Fibroblast of mammary gland (primary cell): ENCODE measurements around the gene CLEC16A.

Source experiments
- DNase-seq: peaks from one replicate; pipeline ENCODE4 v3.0.0-alpha.2; 2010; ENCODE audit warnings: low read depth
- H3K4me3 ChIP-seq: 2 replicates; pipeline ENCODE4 v1.5.1; 2011; ENCODE audit warnings: low read depth, mild to moderate bottlenecking, low read length, moderate library complexity; ENCODE audit not compliant: control insufficient read depth
- TF ChIP-seq, protein P1 (sequence below): conservative IDR thresholded peaks from 2 replicates; pipeline ENCODE4 v1.5.1; 2011; ENCODE audit warnings: low read depth, low read length, inconsistent platforms; ENCODE audit not compliant: control insufficient read depth, insufficient read depth

The CLEC16A gene

DNA sequence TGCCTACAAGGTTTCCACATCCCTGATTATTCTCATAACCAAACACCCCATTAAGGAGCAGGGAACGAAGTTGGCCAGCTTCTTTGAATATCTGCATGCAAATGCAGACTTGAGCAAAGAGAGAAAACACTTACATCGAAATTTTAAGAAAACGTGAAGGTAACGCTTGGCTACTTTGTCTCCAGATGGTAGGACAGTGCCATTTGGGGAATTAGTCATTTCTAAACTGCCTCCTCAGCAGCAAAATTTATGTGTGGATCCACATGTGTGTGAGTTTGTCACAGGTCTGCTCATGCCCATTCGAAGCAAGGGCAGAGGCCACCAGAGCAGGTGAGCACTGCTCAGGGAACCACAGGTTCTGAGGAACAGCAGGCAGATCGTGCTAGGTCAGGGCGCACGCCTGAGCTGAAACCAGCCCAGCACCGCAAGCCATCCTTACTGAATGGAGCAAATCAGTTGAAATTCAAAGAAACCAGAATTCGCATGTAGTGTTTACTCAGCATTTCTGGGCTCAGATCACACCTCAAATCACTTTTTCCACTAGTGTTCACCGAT is 231.5 kb downstream of the CLEC16A start:
- no peak overlapping the region for H3K4me3 ChIP-seq
- TF ChIP-seq, protein P1, sequence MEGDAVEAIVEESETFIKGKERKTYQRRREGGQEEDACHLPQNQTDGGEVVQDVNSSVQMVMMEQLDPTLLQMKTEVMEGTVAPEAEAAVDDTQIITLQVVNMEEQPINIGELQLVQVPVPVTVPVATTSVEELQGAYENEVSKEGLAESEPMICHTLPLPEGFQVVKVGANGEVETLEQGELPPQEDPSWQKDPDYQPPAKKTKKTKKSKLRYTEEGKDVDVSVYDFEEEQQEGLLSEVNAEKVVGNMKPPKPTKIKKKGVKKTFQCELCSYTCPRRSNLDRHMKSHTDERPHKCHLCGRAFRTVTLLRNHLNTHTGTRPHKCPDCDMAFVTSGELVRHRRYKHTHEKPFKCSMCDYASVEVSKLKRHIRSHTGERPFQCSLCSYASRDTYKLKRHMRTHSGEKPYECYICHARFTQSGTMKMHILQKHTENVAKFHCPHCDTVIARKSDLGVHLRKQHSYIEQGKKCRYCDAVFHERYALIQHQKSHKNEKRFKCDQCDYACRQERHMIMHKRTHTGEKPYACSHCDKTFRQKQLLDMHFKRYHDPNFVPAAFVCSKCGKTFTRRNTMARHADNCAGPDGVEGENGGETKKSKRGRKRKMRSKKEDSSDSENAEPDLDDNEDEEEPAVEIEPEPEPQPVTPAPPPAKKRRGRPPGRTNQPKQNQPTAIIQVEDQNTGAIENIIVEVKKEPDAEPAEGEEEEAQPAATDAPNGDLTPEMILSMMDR, result no peak
- DNase-seq, result no peak

DNA sequence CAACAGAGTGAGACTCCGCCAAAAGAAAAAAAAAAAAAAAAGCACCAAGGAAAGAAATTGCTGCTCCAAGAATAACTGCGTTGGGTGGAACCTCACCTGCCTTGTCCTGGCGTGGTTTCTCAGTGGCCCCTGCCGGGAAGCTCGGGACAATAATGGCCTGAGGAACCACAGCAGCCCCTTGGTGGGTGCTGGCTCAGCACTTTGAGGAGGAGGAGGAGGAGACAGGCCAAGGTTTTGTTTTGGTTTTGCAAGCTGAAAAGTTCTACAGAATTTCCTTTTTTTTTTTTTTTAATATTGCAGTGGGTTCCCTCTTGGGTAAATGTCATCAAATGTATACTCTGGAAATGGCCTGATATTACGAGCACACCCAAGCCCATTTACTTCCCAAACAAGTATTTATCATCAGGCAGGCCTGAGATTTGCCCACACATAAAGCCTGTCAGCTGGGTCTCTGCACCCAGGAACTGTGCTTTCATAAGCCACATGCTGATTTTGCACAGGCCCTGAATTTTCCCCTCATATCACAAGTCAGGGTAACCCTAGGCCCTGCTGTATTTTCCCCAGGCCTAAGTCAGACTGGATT is 233.3 kb downstream of the CLEC16A start:
- TF ChIP-seq, protein P1, result no peak
- no peak overlapping the region for H3K4me3 ChIP-seq
- no peak for DNase-seq

DNA sequence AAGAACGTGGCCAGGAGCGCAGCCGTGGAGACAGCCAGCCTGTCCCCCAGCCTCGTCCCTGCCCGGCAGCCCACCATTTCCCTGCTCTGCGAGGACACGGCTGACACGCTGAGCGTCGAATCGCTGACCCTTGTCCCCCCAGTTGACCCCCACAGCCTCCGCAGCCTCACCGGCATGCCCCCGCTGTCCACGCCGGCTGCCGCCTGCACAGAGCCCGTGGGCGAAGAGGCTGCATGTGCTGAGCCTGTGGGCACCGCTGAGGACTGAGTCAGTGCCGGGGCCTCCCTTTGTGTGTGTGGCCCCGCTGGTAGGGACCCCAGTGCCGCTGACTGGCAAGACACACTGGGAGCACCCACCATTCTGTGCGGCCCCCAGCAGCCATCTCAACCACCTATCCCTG is 234.1 kb downstream of the CLEC16A start:
- TF ChIP-seq, protein P1, result no peak
- DNase-seq, result no peak
- no peak overlapping the region for H3K4me3 ChIP-seq

DNA sequence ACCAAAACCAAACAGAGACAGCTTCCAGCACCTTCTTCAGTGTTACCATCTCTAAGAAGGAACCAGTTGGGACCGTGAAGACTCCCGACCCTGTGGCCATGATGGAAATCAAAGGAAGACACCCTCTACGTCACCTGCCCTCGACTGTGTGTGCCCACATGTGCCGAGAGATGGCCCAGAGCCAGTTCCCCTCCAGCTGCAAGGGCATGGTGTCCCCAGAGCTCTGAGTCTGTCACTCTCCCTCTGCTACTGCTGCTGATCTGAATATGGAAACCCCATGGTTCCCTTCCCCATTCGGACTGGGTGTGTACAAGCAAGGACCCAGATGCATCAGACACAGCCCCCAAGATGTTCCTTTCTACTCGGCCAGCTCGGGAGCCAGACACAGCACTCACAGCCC is 235.2 kb downstream of the CLEC16A start:
- no peak overlapping the region for H3K4me3 ChIP-seq
- TF ChIP-seq, protein P1, result no peak
- no peak for DNase-seq

DNA sequence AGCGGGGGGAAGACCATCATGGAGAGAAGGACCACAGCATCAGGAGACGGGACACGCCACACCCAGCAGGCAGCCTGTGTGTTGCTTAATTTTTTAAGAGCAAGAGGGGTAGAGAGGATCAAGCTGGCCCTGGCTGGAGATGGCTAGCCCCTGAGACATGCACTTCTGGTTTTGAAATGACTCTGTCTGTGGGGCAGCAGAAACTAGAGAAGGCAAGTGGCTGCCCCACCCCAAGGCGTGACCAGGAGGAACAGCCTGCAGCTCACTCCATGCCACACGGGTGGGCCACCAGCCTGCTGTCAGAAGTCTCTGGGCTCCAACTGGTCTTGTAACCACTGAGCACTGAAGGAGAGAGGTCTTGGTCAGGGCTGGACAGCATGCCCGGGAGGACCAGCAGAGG is 236.1 kb downstream of the CLEC16A start:
- TF ChIP-seq, protein P1, result no peak
- no peak for DNase-seq
- H3K4me3 ChIP-seq, result no peak overlapping the region

DNA sequence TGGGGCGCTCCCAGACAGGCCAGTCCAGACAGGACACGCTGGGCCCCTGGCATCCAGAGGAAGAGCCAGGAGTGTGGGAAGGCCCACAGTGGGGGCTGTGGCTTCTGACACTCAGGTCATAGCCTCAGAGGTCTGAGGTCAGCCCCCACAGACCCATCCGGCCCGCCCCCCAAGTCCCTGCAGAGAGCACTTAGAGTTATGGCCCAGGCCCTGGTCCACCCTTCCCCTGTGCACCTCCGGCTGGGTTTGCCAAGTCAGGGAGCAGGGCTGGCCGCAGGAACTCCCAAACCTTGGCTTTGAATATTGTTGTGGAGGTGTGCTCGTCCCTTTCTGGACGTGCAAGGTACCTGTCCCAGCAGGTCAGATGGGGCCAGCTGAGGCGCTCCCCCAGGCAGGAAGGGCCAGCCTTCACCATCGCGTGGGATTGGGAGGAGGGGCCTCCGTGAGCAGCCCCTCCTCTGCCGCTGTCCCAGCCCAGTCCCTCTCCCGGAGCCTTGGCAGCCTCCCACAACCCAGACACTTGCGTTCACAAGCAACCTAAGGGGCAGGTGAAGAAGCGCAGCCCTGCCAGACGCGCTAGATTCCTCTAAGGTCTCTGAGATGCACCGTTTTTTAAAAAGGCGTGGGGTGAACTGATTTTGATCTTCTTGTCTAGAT is 237.0 kb downstream of the CLEC16A start:
- no peak for DNase-seq
- no peak overlapping the region for H3K4me3 ChIP-seq
- TF ChIP-seq, protein P1, result no peak
